ENCODE measurements around the gene PRKCZ.
"Not testable (repeated sequence)": the region's sequence is repeated elsewhere in the genome, so short reads cannot be mapped to it uniquely, and the experiment has no call there.

PRKCZ gene

DNA sequence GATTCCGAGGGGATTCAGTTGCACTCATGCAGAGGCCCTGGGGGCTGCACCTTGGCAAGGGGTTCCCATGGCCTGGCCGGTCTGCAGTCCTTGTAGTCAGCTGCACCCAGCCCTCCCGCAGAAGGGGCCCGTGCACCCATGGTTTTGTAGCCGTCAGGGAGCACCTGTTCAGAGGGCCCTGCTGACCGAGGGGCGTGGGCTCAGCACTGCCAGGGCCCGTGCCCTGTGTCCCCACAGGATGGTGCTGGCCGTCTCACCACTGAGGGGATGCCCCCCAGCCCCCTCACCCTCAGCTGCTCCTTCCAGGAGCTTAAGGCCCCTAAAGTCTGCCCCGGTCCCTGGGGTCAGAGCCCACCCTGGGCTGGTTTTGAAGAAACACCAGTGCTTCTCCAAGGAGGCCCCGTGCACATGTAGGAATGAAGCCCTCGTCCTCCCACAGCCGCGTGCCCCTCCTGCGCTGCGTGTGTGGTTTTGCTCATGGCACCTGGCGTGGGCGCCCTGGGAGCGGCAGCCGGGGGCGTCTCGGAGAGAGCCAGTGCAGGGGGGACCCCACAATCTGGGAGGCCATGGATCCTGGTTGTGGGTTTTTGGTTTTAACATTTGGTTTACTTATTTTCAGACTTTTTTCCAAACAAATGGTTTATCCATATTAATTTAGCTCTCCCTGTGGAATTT lies 40.1 kb downstream of the PRKCZ start:
- DNase-seq = no peak

DNA sequence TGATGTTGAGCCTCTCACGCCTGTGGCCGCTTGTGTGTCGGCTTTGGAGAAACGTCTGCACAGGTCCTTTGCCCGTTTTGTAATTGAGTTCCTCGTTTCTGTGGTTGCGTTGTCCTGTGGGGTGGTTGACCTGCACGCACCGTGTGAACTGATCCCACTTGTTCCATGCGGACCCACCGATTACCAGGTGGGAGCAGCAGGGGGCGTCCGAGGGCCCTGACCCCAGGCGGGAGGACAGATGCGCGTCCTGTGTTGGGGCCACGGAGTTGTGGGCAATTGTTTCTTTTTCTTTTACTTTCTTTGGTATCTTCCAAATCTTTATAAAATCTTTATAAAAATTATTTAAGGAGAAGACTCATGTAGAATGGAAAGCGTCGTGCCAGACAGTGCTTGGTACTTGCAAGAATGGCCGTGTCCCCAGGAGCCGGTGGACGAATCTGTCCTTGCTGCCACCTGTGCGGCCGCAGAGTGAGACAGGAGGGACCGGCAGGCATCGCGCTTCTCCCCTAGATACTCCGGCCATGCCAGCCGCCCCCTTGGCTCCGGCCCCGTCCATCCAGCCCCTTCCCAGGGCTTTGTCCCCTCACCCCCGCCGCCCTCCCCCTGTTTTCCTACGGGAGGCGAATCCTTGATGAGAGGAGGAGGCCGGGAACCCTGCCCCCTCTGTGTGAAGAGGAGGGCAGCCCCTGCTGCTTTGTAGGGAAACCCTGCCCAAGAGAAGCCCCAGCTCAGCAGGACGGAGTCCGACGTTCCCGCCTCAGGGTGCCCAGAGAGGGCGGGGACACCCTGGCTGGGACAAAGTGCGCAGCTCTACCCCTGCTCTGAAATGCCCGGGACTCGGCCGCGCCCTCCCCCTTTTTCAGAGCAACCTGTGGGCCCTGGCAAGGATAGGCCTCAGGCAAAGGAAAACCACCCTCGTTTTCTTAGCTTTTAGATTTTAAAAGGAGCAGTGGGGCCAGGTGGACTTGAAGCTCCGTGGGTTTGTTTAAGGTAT lies 41.7 kb downstream of the PRKCZ start:
- DNase-seq = no peak

GRCh38 chr1:2093055-2093454 lies 42.8 kb downstream of the PRKCZ start:
- no peak for DNase-seq

DNA sequence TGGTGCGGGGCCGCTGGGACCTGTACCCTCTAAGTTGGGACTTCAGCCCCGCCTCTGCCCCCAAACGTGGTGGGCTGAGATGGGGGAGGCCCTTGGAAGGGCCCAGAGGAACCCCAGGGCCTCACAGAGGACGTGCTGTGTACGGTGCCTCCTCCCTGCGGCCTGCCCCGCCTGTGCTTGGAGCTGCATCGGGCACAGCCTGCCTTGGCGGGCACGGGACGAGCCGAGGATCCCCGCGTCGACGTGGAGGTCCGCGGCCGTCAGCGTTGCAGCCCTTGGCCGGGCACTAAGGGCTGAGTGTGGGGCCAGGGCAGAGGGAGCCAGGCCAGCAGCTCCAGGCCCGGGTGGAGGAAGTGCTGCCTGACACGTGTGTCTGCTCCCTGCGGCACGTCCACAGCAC lies 43.4 kb downstream of the PRKCZ start:
- DNase-seq = no peak

- not testable (repeated sequence) for DNase-seq
These were observed 44.3 kb downstream of the PRKCZ start for GRCh38 chr1:2094269-2095158.

- DNase-seq = no peak
These were observed 45.2 kb downstream of the PRKCZ start for GRCh38 chr1:2095394-2095793.

DNA sequence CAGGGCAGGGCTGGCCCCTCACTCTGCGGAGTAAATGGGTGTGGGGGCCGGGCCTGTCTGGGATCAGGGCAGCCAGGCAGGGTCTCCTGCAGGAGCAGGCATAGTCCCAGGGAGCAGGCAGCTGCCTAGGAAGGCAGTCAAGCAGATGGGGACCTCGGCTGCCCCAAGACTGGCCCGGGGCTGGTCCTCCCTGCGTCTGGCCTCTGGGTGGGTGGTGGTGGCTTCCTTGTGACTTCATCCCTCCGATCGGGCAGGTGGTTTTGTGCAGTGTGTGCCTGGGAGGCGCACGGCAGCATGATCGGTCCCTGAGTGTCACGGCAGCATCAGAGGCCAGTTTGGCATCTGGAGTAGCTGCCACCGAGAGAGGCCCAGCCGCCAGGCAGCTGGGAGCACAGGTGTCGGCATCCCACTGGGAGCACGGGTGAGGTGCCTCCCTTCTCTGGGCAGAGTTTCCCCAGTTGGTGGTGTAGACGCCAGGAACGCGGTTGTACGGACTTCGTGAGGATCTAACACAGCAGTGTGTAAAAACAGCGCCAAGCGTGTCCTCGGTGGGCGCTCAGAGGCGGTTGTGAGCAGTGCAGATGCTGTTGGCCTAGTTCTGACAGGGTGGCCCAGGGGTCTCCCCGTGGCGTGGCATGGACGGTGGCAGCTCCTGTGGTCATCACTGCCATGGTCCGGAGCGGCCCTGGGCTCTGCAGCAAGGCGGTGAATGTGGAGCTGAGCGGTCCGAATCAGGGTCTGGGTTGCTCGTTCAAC lies 45.9 kb downstream of the PRKCZ start:
- DNase-seq = no peak

DNA sequence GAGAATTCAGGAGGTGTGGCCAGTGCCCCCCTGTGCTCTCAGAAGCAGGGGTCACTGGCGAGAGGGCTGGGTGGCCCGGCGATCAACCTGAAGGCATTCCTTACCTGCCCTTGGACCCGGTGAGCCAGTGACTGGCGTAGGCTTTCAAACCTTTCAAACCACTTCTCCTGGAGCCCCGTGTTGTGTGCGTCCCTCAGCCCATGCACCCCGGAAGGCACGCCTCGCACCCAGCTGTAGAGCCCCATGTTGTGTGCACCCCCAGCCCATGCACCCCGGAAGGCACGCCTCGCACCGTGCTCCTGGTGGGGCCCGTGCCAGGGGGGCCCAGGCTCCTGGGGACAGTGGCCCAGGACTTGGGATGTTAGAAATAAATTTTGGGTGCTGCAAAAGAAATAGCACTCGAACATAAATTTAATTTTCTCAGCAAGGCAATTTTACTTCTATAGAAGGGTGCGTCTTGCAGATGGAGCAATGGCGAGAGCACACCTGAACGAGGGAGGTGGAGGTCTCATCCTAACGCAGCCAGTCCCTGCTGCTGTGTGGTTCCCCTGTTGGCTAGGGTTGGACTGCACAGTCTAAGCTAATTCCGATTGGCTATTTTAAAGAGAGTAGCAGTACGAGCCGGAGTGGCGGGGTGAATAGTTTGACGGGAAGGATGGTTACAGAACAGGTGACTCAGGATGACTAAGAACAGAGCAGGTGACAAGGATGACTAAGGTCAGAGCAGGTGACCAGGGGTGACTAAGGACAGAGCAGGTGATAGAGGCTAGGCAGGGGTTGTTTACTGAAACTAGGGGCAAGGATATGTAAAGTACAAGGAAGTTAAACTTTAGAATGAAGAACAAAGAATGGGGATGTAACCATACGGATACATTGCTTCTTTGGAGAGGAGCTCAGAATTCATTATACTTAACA lies 47.4 kb downstream of the PRKCZ start:
- DNase-seq = no peak

DNA sequence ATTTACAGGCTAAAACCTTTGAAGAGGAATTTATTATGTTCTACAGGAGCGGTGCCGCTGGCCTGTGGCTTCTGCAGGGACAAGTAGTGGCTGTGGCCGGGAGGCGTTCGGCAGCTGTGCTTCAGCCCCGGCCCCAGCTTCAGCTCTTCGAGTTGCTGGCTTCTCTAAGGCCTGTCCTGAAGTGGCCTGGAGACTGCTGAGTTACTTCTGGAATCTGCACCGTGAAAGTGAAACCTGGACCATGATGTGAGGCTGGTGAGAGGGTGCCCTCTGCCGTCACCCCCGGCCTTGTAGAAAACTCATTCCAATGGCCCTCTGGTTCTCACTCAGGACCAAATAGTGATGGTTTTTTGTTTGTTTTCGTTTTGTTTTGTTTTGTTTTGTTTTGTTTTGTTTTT lies 48.1 kb downstream of the PRKCZ start:
- DNase-seq = no peak

DNA sequence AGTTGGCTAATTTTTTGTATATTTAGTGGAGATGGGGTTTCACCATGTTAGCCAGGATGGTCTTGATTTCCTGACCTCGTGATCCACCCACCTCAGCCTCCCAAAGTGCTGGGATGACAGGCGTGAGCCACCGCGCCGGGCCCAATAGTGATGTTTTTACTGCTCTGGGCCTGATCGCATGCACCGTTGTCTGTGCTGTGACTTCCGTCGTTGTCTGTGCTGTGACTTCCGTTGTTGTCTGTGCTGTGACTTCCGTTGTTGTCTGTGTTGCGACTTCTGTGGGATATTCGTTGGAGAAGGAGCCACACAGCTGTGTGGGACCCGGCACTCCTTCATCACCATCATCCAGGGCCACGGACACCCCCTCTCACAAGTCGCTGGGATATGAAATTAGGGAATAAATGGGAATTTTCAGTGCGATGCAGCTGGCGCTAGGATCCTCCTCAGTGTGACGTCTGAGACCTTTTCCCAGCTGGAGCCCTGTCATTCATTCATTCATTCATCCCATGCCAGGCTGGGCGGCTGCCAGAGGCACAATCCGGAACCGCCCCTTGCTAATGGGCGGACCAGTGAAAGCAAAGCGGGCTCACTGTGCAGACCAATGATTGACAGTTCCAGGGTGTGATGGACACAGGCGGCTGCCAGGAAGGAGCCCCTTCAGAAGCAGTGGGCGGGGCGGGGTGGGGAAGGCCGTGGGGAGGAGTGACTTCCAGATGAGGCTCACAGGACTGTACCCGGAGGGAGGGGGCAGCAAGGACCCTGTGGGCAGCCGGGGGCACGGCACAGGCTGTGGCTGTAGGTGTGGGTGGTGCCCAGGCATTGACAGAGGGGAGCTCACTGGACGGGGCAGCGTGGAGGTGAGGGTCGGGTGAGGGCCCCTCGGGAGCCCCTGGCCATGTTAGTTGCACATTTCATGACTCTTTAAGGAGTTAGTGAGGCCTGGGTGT lies 48.9 kb downstream of the PRKCZ start:
- no peak for DNase-seq

GRCh38 chr1:2099886-2100779 lies 49.9 kb downstream of the PRKCZ start:
- no peak for DNase-seq

GRCh38 chr1:2100780-2101108 lies 50.5 kb downstream of the PRKCZ start:
- DNase-seq = no peak

DNA sequence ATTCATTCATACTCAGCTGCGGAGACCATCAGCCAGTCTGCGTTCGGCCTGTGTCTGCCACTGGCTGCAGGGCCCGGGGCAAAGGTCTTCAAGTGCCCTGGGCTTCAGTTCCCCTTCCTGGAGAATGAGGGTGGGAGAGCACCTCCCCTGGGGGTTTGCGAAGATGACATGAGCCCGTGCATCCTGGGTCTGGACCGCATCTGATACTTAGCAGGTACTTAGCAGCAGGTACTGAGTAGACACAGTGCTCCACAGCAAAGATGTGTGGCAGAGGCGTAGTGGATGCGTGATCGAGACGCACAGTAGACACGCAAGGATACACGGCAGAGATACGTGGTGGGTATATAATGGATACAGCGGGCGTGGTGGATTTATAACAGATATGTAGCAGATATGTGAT lies 51.3 kb downstream of the PRKCZ start:
- DNase-seq = no peak

GRCh38 chr1:2101946-2102345 lies 51.7 kb downstream of the PRKCZ start:
- no peak for DNase-seq

DNA sequence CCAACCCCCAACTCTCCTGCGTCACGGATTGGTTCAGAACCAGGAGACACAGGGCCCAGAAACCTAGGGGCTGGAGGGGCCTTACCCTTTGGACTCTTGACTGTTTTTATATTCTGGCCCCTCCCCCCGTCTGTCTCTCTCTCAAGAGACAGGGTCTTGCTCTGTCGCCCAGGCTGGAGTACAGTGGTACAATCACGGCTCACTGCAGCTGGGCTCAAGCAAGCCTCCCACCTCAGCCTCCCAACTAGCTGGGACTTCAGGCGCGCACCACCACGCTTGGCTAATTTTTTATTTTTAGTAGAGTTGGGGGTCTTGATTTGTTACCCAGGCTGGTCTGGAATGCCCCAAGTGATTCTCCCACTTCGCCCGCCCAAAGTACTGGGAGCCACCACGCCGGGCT lies 52.5 kb downstream of the PRKCZ start:
- no peak for DNase-seq

DNA sequence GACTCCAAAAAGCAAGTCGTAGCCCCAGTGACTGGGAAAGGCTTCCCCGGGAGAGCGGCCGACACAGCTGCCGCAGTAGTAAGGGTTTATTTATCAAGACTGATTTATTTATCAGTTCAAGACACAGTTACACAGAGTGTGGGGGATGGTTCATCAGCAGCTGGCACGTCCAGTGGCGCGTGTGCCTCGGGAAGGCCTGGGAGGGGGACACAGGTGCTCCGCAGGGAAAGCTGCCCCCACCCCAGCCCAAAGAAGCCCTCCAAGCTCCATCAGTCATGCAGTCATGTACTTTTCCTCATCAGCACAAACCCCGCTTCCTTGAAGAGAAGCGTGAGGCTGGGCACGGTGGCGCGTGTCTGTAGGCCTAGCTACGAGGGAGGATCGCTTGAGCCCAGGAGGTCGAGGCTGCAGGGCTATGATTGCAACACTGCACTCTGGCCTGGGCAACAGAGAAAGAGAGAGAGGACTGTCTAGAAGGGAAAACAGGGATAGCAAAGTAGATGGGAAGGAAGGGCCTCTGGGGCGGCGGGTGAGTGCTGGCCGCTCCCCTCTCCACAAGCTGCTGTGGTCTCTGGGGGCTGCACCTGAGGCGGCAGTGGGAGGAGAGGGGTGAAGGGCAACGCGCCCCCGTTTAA lies 53.2 kb downstream of the PRKCZ start:
- DNase-seq = no peak

- no peak for DNase-seq
These were observed 53.8 kb downstream of the PRKCZ start for GRCh38 chr1:2103901-2104590.
